HEK293 (cell line): ENCODE results near the gene ZNF425.

Source experiments
- CTCF ChIA-PET: fragments of 350-600 bp; formaldehyde crosslinking; extraction: SDS; loops from one replicate; lab custom pipeline; 2021; ENCODE audit warnings: antibody characterized with exemption; lab: Yijun Ruan, JAX
- POLR2A ChIA-PET: fragments of 300-600 bp; formaldehyde crosslinking; extraction: SDS; loops from one replicate; lab custom pipeline; 2020; ENCODE audit warnings: antibody characterized with exemption, inconsistent platforms; lab: Yijun Ruan, JAX
- H3K27ac ChIP-seq: fragments of 200-500 bp; sonication (Bioruptor generic); 2 replicates; pipeline ENCODE4 v1.5.1; 2014; ENCODE audit warnings: low read depth, low read length, control low read depth, inconsistent platforms; ENCODE audit errors: extremely low read depth
- H3K36me3 ChIP-seq, 2 experiments: fragments of 200-500 bp in 1 of 2; sonication (Bioruptor generic) in 1 of 2; 1 replicate in 1 of 2; 2 replicates in 1 of 2; pipeline ENCODE4 v1.5.1; 2014 to 2017; ENCODE audit warnings: inconsistent platforms in 2 of 2, low read length in 2 of 2; ENCODE audit not compliant: control insufficient read depth in 2 of 2, insufficient read depth in 1 of 2
- H3K4me1 ChIP-seq: fragments of 200-500 bp; sonication (Bioruptor generic); 2 replicates; pipeline ENCODE4 v1.5.1; 2014; ENCODE audit warnings: mild to moderate bottlenecking, low read length, inconsistent platforms; ENCODE audit not compliant: control insufficient read depth, insufficient read depth
- H3K4me3 ChIP-seq: 2 replicates; pipeline ENCODE4 v1.5.1; 2011; ENCODE audit warnings: low read depth, mild to moderate bottlenecking, control low read depth, low read length, moderate library complexity
- H3K9me3 ChIP-seq: fragments of 200-500 bp; sonication (Bioruptor generic); 2 replicates; pipeline ENCODE4 v1.5.1; 2014; ENCODE audit warnings: low read depth, low read length, inconsistent platforms; ENCODE audit not compliant: control insufficient read depth, insufficient read depth
- FEZF1 ChIP-seq: fragments of 450-650 bp; formaldehyde crosslinking; IDR thresholded peaks from 2 replicates; pipeline ENCODE4 v1.5.1; 2016; ENCODE audit warnings: missing biosample characterization, missing genetic modification characterization
- GLIS1 ChIP-seq: fragments of 450-650 bp; formaldehyde crosslinking; IDR thresholded peaks from 2 replicates; pipeline ENCODE4 v1.5.1; 2016; ENCODE audit warnings: missing biosample characterization, missing genetic modification characterization
- GLIS2 ChIP-seq: fragments of 450-650 bp; formaldehyde crosslinking; IDR thresholded peaks from 2 replicates; pipeline ENCODE4 v1.5.1; 2016; ENCODE audit warnings: missing biosample characterization, missing genetic modification characterization
- IKZF3 ChIP-seq: fragments of 450-650 bp; IDR thresholded peaks from 2 replicates; pipeline ENCODE4 v1.5.0; 2018; ENCODE audit warnings: missing biosample characterization, mild to moderate bottlenecking, missing genetic modification characterization, moderate library complexity
- KLF9 ChIP-seq: fragments of 450-650 bp; formaldehyde crosslinking; IDR thresholded peaks from 2 replicates; pipeline ENCODE4 v1.5.1; 2016; ENCODE audit warnings: missing biosample characterization, missing genetic modification characterization, low read depth
- PRDM1 ChIP-seq: fragments of 450-650 bp; formaldehyde crosslinking; IDR thresholded peaks from 2 replicates; pipeline ENCODE4; 2016; ENCODE audit warnings: missing biosample characterization, missing genetic modification characterization
- SCRT1 ChIP-seq: fragments of 450-650 bp; formaldehyde crosslinking; IDR thresholded peaks from 2 replicates; pipeline ENCODE4 v1.5.1; 2016; ENCODE audit warnings: missing biosample characterization, missing genetic modification characterization, borderline replicate concordance
- SP7 ChIP-seq: fragments of 450-650 bp; formaldehyde crosslinking; IDR thresholded peaks from 2 replicates; pipeline ENCODE4 v1.5.1; 2016; ENCODE audit warnings: missing biosample characterization, missing genetic modification characterization
- ZBTB21 ChIP-seq: fragments of 450-650 bp; formaldehyde crosslinking; IDR thresholded peaks from 2 replicates; pipeline ENCODE4 v1.5.1; 2017; ENCODE audit warnings: missing biosample characterization, missing genetic modification characterization
- ZBTB44 ChIP-seq: fragments of 450-650 bp; IDR thresholded peaks from 2 replicates; pipeline ENCODE4 v1.5.1; 2018; ENCODE audit warnings: missing biosample characterization, mild to moderate bottlenecking, missing genetic modification characterization
- ZNF184 ChIP-seq: fragments of 450-650 bp; IDR thresholded peaks from 2 replicates; pipeline ENCODE4 v1.5.1; 2018; ENCODE audit warnings: missing biosample characterization, mild to moderate bottlenecking, missing genetic modification characterization
- ZNF2 ChIP-seq: fragments of 450-650 bp; formaldehyde crosslinking; IDR thresholded peaks from 2 replicates; pipeline ENCODE4 v1.5.1; 2016; ENCODE audit warnings: missing biosample characterization, missing genetic modification characterization
- ZNF280C ChIP-seq: fragments of 450-650 bp; formaldehyde crosslinking; IDR thresholded peaks from 2 replicates; pipeline ENCODE4 v1.5.1; 2016; ENCODE audit warnings: missing biosample characterization, missing genetic modification characterization
- ZNF292 ChIP-seq: fragments of 450-650 bp; formaldehyde crosslinking; IDR thresholded peaks from 2 replicates; pipeline ENCODE4 v1.5.1; 2016; ENCODE audit warnings: low read depth, missing biosample characterization, missing genetic modification characterization, borderline replicate concordance
- ZNF302 ChIP-seq: fragments of 450-650 bp; formaldehyde crosslinking; IDR thresholded peaks from 2 replicates; pipeline ENCODE4 v1.5.1; 2016; ENCODE audit warnings: missing biosample characterization, missing genetic modification characterization, low read depth
- ZNF335 ChIP-seq: fragments of 450-650 bp; formaldehyde crosslinking; conservative IDR thresholded peaks from 2 replicates; pipeline ENCODE4 v1.5.1; 2016; ENCODE audit warnings: missing biosample characterization, missing genetic modification characterization
- ZNF501 ChIP-seq: fragments of 450-650 bp; formaldehyde crosslinking; IDR thresholded peaks from 2 replicates; pipeline ENCODE4 v1.5.1; 2016; ENCODE audit warnings: missing biosample characterization, missing genetic modification characterization
- ZNF610 ChIP-seq: fragments of 450-650 bp; formaldehyde crosslinking; IDR thresholded peaks from 2 replicates; pipeline ENCODE4 v1.5.1; 2016; ENCODE audit warnings: missing biosample characterization, missing genetic modification characterization, borderline replicate concordance
- ZNF692 ChIP-seq: fragments of 450-650 bp; formaldehyde crosslinking; IDR thresholded peaks from 2 replicates; pipeline ENCODE4 v1.5.1; 2016; ENCODE audit warnings: missing biosample characterization, missing genetic modification characterization
- ZNF707 ChIP-seq: fragments of 450-650 bp; formaldehyde crosslinking; IDR thresholded peaks from 2 replicates; pipeline ENCODE4 v1.5.1; 2016; ENCODE audit warnings: missing biosample characterization, missing genetic modification characterization
- ZSCAN16 ChIP-seq: fragments of 450-650 bp; formaldehyde crosslinking; IDR thresholded peaks from 2 replicates; pipeline ENCODE4 v1.5.1; 2016; ENCODE audit warnings: missing biosample characterization, missing genetic modification characterization

ZNF425 gene

GRCh38 chr7:149147072-149147751, 21.1 kb upstream of the ZNF425 start, which contains the start of gene ZNF398 (continued):
- no peak for TF ChIP-seq ZNF184 (tag by site-specific recombination)
- peak; percentile 60; the same call in 1 of the 2 replicates for TF ChIP-seq ZNF610 (tag by site-specific recombination)
- TF ChIP-seq PRDM1 (tag by site-specific recombination) = peak; percentile 53; the same call in 1 of the 2 replicates
- no peak for TF ChIP-seq FEZF1 (tag by site-specific recombination)
- TF ChIP-seq ZNF501 (tag by site-specific recombination) = peak; percentile 22; the same call in 1 of the 2 replicates
- no peak for TF ChIP-seq SCRT1 (tag by site-specific recombination)
- peak; percentile 56; the same call in 1 of the 2 replicates for TF ChIP-seq ZBTB44
- peak; percentile 16; the same call in 1 of the 2 replicates for TF ChIP-seq ZNF2 (tag by site-specific recombination)
- TF ChIP-seq ZNF692 (tag by site-specific recombination) = peak; percentile 90
- TF ChIP-seq ZNF292 = no peak
- peak; percentile 68 for TF ChIP-seq GLIS2 (tag by site-specific recombination)
- TF ChIP-seq IKZF3 = 0 out of 2 replicates have a peak, but pooled peaks have one; percentile 41
- 0 out of 2 replicates have a peak, but pooled peaks have one; percentile 39 for TF ChIP-seq KLF9
- peak; percentile 92 for TF ChIP-seq ZNF335 (tag by site-specific recombination)
- TF ChIP-seq, all 188 proteins: peak for 36

GRCh38 chr7:149145031-149145845, 19.1 kb upstream of the ZNF425 start:
- Histone ChIP-seq H3K9me3 (no peaks in the 10 kb centered on the region), H3K4me1 (no peaks in the 10 kb centered on the region), H3K4me3 (no peak overlapping the region), H3K36me3 (peaks cover 0 to 7% of the 10 kb centered on the region in 2 experiments; a peak in 1 of 3 replicates), H3K27ac (no peak overlapping the region)
- TF ChIP-seq ZNF302 = no peak
- 0 out of 2 replicates have a peak, but pooled peaks have one; percentile 0 for TF ChIP-seq ZNF335 (tag by site-specific recombination)
- TF ChIP-seq ZSCAN16 (tag by site-specific recombination) = no peak
- TF ChIP-seq ZBTB21 = no peak
- no peak for TF ChIP-seq SP7 (tag by site-specific recombination)
- no peak for TF ChIP-seq ZNF707 (tag by site-specific recombination)
- 0 out of 2 replicates have a peak, but pooled peaks have one; percentile 5 for TF ChIP-seq ZBTB44
- TF ChIP-seq PRDM1 (tag by site-specific recombination) = no peak
- no peak for TF ChIP-seq ZNF280C
- peak; percentile 37; the same call in 1 of the 2 replicates for TF ChIP-seq GLIS1
- ChIA-PET CTCF (interaction anchor here (0.6 to 2.1 kb wide), 3 partner anchors 9 to 351 kb away, joined by 3 to 18 read pairs (median 5); no protein-coding TSS in a partner anchor), POLR2A (no interaction called here)
